Peyer's patch (tissue), 4 donors: ENCODE data around the gene CMA1.
"Not testable (repeated sequence)": the region's sequence is repeated elsewhere in the genome, so short reads cannot be mapped to it uniquely, and the experiment has no call there.

Source experiments
- POLR2A ChIP-seq, 2 donors: fragments of 450-650 bp; IDR thresholded peaks; one replicate each; pipeline ENCODE4 v1.5.1; 2017; ENCODE audit warnings: antibody characterized with exemption in 2 of 2, mild to moderate bottlenecking in 2 of 2, moderate library complexity in 2 of 2
- TF ChIP-seq, protein P1 (sequence below), 6 experiments: fragments of 450-650 bp in 4 of 6; fragments of 200-600 bp in 2 of 6; sonication (generic) in 1 of 6; IDR thresholded peaks; one replicate each; pipeline ENCODE4 v1.5.1; 2017 to 2019; ENCODE audit warnings: antibody characterized with exemption in 6 of 6, mild to moderate bottlenecking in 3 of 6, moderate library complexity in 1 of 6

GRCh38 chr14:24549064-24549463 lies 41.0 kb upstream of the CMA1 start:
- TF ChIP-seq POLR2A (IDR thresholded peaks at IDR 0.05), result not testable (repeated sequence)
- TF ChIP-seq, protein P1, sequence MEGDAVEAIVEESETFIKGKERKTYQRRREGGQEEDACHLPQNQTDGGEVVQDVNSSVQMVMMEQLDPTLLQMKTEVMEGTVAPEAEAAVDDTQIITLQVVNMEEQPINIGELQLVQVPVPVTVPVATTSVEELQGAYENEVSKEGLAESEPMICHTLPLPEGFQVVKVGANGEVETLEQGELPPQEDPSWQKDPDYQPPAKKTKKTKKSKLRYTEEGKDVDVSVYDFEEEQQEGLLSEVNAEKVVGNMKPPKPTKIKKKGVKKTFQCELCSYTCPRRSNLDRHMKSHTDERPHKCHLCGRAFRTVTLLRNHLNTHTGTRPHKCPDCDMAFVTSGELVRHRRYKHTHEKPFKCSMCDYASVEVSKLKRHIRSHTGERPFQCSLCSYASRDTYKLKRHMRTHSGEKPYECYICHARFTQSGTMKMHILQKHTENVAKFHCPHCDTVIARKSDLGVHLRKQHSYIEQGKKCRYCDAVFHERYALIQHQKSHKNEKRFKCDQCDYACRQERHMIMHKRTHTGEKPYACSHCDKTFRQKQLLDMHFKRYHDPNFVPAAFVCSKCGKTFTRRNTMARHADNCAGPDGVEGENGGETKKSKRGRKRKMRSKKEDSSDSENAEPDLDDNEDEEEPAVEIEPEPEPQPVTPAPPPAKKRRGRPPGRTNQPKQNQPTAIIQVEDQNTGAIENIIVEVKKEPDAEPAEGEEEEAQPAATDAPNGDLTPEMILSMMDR (IDR thresholded peaks at IDR 0.05), result not testable (repeated sequence)
